A673 (cell line): ENCODE measurements around the gene IL21R.

Experiments used
- CTCF ChIP-seq: fragments of 300-800, 200-600 bp; sonication (generic); conservative IDR thresholded peaks from 2 replicates; pipeline ENCODE4 v1.5.1; 2017; ENCODE audit warnings: low read depth, mild to moderate bottlenecking, antibody characterized with exemption, low read length, moderate library complexity, mixed read lengths
- EZH2 ChIP-seq: fragments of 200-600 bp; sonication (generic); IDR thresholded peaks from 2 replicates; pipeline ENCODE4 v1.6.1; 2017; ENCODE audit warnings: borderline replicate concordance, low read depth, mild to moderate bottlenecking, mixed read lengths, antibody characterized with exemption, low read length; ENCODE audit not compliant: poor library complexity, severe bottlenecking

- TF ChIP-seq CTCF (no peak), EZH2 (no peak)
These were observed 45.2 kb upstream of the IL21R start for GRCh38 chr16:27356794-27357193.
